ENCODE results near the gene SLC29A3.

The SLC29A3 gene

GRCh38 chr10:71333129-71333887 is 14.2 kb downstream of the SLC29A3 start:
- no peaks in the 10 kb centered on the region for H3K36me3 Mint-ChIP-seq (ENCODE audit: low read depth)

DNA sequence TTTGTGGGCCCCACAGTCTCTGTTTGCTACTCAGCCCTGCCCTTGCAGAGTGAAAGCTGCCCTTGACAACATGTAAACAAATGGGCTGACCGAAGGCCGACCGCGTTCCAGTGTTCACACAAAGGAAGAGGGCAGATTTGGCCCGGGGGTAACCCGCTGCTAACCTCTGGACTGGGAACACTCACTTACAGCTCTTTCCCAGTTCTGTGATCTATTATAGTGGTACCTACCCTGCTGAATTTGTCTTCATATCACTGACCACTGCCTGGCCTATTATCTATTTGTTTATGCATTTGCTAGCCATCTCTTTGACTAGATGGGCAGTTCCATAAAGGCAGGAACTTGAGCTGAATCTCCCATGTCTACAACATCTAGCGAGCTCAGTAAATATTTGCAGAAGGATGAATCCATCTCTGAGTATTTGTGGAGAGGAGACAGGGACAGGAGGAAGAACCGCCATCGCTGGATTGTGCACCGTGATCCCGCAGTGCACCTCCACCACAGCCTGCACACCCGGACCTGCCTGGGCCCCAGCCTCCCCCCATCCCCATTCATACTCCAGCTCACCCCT is 15.2 kb downstream of the SLC29A3 start:
- H3K9me3 Mint-ChIP-seq, result no peaks in the 10 kb centered on the region
- no peaks in the 10 kb centered on the region for H3K36me3 Mint-ChIP-seq (ENCODE audit: low read depth)
- DNase-seq (ENCODE audit: low spot score), result no peak
- H3K4me3 Mint-ChIP-seq, result no peak overlapping the region
- H3K4me1 Mint-ChIP-seq (ENCODE audit: low read depth), result no peaks in the 10 kb centered on the region
- H3K27me3 Mint-ChIP-seq (ENCODE audit: low read depth), result no peaks in the 10 kb centered on the region
- H3K27ac Mint-ChIP-seq, result no peak overlapping the region

More at GRCh38 chr10:71333129-71333887, 14.2 kb downstream of the SLC29A3 start:
- DNase-seq (ENCODE audit: low spot score), result no peak
- Mint-ChIP-seq H3K4me1 (ENCODE audit: low read depth) (no peaks in the 10 kb centered on the region), H3K4me3 (no peak overlapping the region), H3K9me3 (no peaks in the 10 kb centered on the region), H3K27ac (no peak overlapping the region), H3K27me3 (ENCODE audit: low read depth) (no peaks in the 10 kb centered on the region)

GRCh38 chr10:71335173-71335708 is 16.2 kb downstream of the SLC29A3 start:
- H3K4me3 Mint-ChIP-seq, result no peak overlapping the region
- no peak for DNase-seq (ENCODE audit: low spot score)
- H3K36me3 Mint-ChIP-seq (ENCODE audit: low read depth), result no peaks in the 10 kb centered on the region
- no peak overlapping the region for H3K27ac Mint-ChIP-seq
- no peaks in the 10 kb centered on the region for H3K4me1 Mint-ChIP-seq (ENCODE audit: low read depth)
- H3K27me3 Mint-ChIP-seq (ENCODE audit: low read depth), result no peaks in the 10 kb centered on the region
- no peaks in the 10 kb centered on the region for H3K9me3 Mint-ChIP-seq

- no peak for DNase-seq (ENCODE audit: low spot score)
- H3K36me3 Mint-ChIP-seq (ENCODE audit: low read depth), result no peaks in the 10 kb centered on the region
Measured at GRCh38 chr10:71336632-71337031, 17.6 kb downstream of the SLC29A3 start.

DNA sequence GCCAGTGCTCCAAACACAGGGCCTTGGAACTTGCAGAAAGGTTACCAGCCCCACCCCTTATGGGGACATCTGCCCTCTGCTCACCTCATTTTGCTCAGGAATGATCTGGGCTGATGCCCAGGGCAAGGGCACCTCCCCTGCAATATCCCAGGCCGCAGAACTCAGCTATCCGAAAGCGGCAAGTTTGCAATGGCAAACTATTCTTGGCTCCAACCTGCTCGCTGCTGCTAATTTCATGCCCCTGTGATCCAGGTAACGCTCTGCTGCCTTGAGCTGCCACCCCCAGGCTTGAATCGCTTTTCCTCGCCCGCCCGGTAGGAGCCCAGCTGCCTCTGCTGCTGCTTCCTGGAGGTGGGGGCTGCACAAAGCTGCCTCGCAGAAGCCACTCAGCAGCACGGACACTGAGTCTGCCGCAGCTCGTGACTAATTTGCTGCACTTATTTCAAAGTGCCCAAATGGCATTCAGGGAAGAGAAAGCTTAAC is 18.2 kb downstream of the SLC29A3 start:
- Mint-ChIP-seq H3K9me3 (no peaks in the 10 kb centered on the region), H3K4me1 (ENCODE audit: low read depth) (no peaks in the 10 kb centered on the region), H3K36me3 (ENCODE audit: low read depth) (no peaks in the 10 kb centered on the region), H3K4me3 (no peak overlapping the region), H3K27ac (no peak overlapping the region), H3K27me3 (ENCODE audit: low read depth) (no peaks in the 10 kb centered on the region)
- no peak for DNase-seq (ENCODE audit: low spot score)

More at GRCh38 chr10:71336632-71337031, 17.6 kb downstream of the SLC29A3 start:
- Mint-ChIP-seq H3K4me1 (ENCODE audit: low read depth) (no peaks in the 10 kb centered on the region), H3K27ac (no peak overlapping the region), H3K9me3 (no peaks in the 10 kb centered on the region), H3K27me3 (ENCODE audit: low read depth) (no peaks in the 10 kb centered on the region), H3K4me3 (no peak overlapping the region)

DNA sequence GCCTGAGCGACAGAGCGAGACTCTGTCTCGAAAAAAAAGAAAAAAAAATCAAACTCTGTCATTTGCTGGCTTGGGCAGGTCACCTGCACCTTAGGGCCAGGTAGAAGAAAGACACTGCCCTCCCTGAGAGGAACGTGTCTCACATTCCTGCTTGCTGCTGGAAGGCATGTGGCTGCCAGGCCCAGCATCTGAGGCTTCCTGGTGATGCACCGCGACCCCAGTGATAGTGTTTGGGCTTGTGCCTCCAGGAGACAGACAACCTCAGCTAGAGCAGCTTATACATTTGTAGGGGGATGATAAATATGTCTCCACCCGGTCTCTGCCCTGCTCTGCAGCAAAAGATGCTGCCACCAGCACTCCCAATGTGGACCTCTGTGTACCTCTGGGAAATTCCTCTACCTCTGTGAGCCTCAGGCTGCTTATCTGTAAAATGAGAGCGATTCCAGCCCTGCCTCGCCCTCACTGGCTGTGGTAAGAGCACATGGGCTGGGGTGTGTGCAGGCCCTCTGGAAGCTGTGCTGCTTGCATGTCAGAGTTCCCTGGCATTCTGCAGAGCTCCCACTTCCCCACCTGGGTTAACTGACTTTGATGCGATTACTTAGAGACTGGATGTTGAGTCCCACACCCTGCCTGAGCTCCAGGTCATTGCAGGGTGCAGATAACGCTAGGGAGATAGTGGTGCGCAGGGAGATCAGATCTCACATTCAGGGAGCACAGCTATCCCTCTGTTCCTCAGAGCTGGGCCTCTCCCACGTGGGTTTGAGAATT is 19.9 kb downstream of the SLC29A3 start:
- H3K9me3 Mint-ChIP-seq, result no peaks in the 10 kb centered on the region
- DNase-seq (ENCODE audit: low spot score), result no peak
- no peak overlapping the region for H3K27ac Mint-ChIP-seq
- H3K4me3 Mint-ChIP-seq, result no peak overlapping the region
- no peaks in the 10 kb centered on the region for H3K36me3 Mint-ChIP-seq (ENCODE audit: low read depth)
- no peaks in the 10 kb centered on the region for H3K27me3 Mint-ChIP-seq (ENCODE audit: low read depth)
- no peaks in the 10 kb centered on the region for H3K4me1 Mint-ChIP-seq (ENCODE audit: low read depth)

GRCh38 chr10:71339796-71340589 is 20.9 kb downstream of the SLC29A3 start:
- Mint-ChIP-seq H3K4me3 (no peak overlapping the region), H3K36me3 (ENCODE audit: low read depth) (no peaks in the 10 kb centered on the region), H3K27me3 (ENCODE audit: low read depth) (no peaks in the 10 kb centered on the region), H3K9me3 (no peaks in the 10 kb centered on the region), H3K27ac (no peak overlapping the region), H3K4me1 (ENCODE audit: low read depth) (no peaks in the 10 kb centered on the region)
- DNase-seq (ENCODE audit: low spot score), result no peak

- no peak for DNase-seq (ENCODE audit: low spot score)
- Mint-ChIP-seq H3K36me3 (ENCODE audit: low read depth) (no peaks in the 10 kb centered on the region), H3K9me3 (no peaks in the 10 kb centered on the region), H3K27me3 (ENCODE audit: low read depth) (no peaks in the 10 kb centered on the region), H3K4me3 (no peak overlapping the region), H3K27ac (no peak overlapping the region), H3K4me1 (ENCODE audit: low read depth) (no peaks in the 10 kb centered on the region)
Measured at GRCh38 chr10:71342573-71343391, 23.7 kb downstream of the SLC29A3 start.

DNA sequence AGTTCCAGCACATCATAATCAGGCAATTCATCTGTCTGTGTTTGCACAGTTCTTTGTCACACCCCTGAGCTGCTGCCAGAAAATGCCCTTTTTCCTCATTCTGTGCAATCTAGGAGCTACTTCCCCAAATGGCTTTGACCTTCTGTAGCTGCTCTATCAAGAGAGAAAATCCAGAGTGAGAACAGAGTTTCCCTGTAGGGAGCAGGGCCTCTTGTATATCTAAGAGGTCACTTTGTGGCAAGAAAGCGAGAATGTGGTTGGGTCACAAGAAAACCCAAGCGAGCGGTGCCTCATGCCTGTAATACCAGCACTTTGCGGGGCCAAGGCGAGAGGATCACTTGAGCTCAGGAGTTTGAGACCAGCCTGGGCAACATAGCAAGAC is 24.3 kb downstream of the SLC29A3 start:
- no peaks in the 10 kb centered on the region for H3K36me3 Mint-ChIP-seq (ENCODE audit: low read depth)
- no peak for DNase-seq (ENCODE audit: low spot score)
- H3K4me3 Mint-ChIP-seq, result no peak overlapping the region
- H3K9me3 Mint-ChIP-seq, result no peaks in the 10 kb centered on the region
- H3K4me1 Mint-ChIP-seq (ENCODE audit: low read depth), result no peaks in the 10 kb centered on the region
- H3K27ac Mint-ChIP-seq, result no peak overlapping the region
- H3K27me3 Mint-ChIP-seq (ENCODE audit: low read depth), result no peaks in the 10 kb centered on the region

GRCh38 chr10:71344154-71344925 is 25.3 kb downstream of the SLC29A3 start:
- no peak for DNase-seq (ENCODE audit: low spot score)
- H3K36me3 Mint-ChIP-seq (ENCODE audit: low read depth), result no peaks in the 10 kb centered on the region
- no peak overlapping the region for H3K4me3 Mint-ChIP-seq
- no peaks in the 10 kb centered on the region for H3K27me3 Mint-ChIP-seq (ENCODE audit: low read depth)
- no peaks in the 10 kb centered on the region for H3K9me3 Mint-ChIP-seq
- no peak overlapping the region for H3K27ac Mint-ChIP-seq
- H3K4me1 Mint-ChIP-seq (ENCODE audit: low read depth), result no peaks in the 10 kb centered on the region

DNA sequence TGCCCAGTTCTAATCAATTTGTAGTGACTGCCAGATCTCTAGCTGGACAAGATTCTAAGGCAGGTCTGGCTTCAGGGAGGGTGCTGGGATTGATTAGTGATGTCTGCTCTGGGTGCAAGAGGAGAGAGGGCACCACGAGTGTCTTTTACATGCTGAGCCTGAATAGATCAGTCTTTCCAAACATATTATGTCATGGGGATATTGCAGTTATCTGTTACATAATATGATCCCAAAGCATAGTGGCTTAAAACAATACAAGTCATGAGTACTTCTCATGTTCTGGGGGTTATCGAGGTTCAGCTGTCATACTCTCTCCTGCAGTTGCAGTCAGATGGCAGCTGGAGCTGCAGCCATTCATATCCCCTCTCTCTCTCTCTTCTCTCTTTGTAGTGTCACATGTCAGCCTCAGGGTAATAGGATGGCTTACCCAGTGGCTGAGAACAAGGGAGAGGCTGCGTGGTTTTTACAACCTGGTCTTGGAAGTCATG is 26.0 kb downstream of the SLC29A3 start:
- Mint-ChIP-seq H3K36me3 (ENCODE audit: low read depth) (no peaks in the 10 kb centered on the region), H3K4me1 (ENCODE audit: low read depth) (no peaks in the 10 kb centered on the region), H3K4me3 (no peak overlapping the region), H3K27ac (no peak overlapping the region), H3K27me3 (ENCODE audit: low read depth) (no peaks in the 10 kb centered on the region), H3K9me3 (no peaks in the 10 kb centered on the region)
- no peak for DNase-seq (ENCODE audit: low spot score)

DNA sequence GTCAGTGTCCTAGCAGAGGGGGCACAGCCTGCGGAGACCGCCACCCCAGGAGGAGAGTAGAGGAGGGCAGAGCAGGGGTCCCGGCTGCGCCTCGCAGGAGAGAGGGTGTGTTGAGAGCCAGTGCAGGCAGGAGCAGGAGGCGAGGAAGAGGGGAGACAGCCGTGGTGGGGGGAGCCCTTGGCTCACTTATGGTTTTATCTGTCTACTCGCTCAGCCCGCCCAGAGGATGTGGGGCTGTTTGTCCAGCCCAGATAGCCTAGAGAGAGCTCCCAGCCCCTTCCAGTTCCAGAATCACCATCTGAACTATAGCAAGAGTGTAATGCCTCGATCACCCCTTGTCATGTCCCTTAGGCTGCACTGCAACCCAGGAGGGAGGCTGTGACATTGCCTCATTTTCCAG is 26.6 kb downstream of the SLC29A3 start:
- Mint-ChIP-seq H3K9me3 (no peaks in the 10 kb centered on the region), H3K4me1 (ENCODE audit: low read depth) (no peaks in the 10 kb centered on the region), H3K27ac (no peak overlapping the region), H3K36me3 (ENCODE audit: low read depth) (no peaks in the 10 kb centered on the region), H3K27me3 (ENCODE audit: low read depth) (no peaks in the 10 kb centered on the region), H3K4me3 (no peak overlapping the region)
- no peak for DNase-seq (ENCODE audit: low spot score)
